AG04450 (cell line): ENCODE measurements around the gene TXN. TPM values are rescaled to one million over a fixed set of nuclear protein-coding genes. Genes with fewer than 3 reads are reported as not detected.

Source experiments
- CTCF ChIA-PET: fragments of 300-600, 350-600 bp; formaldehyde crosslinking; extraction: SDS; loops from one replicate; lab custom pipeline; 2022; ENCODE audit warnings: antibody characterized with exemption, inconsistent platforms; lab: Charles Lee
- POLR2A ChIA-PET: fragments of 350-600 bp; formaldehyde crosslinking; extraction: SDS; loops from one replicate; lab custom pipeline; 2021; ENCODE audit warnings: antibody characterized with exemption, inconsistent platforms; lab: Yijun Ruan, JAX
- DNase-seq: peaks from one replicate; pipeline ENCODE4 v3.0.0-alpha.2; 2011; ENCODE audit warnings: low read depth, low spot score
- H3K27ac ChIP-seq: one replicate; pipeline ENCODE4 v1.5.1; 2012; ENCODE audit warnings: low read depth, low read length, control low read depth
- H3K27me3 ChIP-seq: one replicate; pipeline ENCODE4 v1.6.0; 2012; ENCODE audit warnings: low read length; ENCODE audit not compliant: control insufficient read depth, insufficient read depth
- H3K4me3 ChIP-seq: 2 replicates; pipeline ENCODE4 v1.5.1; 2011; ENCODE audit warnings: mild to moderate bottlenecking, low read depth, low read length, control low read depth
- H3K9me3 ChIP-seq: 2 replicates; pipeline ENCODE4 v1.5.1; 2012; ENCODE audit warnings: low read length; ENCODE audit not compliant: control insufficient read depth, insufficient read depth
- CTCF ChIP-seq: IDR thresholded peaks from 2 replicates; pipeline ENCODE4 v1.5.1; 2011; ENCODE audit warnings: low read depth, low read length, control low read depth, inconsistent platforms
- polyA minus RNA-seq: library from RNA; depleted of rRNA, polyadenylated mRNA; stranded (reverse); fragments of >200 nt; gene quantifications from 2 replicates; pipeline ENCODE4 v1.2.3, GENCODE V29; 2011; rRNA and poly(A)+ RNA removed
- polyA plus RNA-seq: library from polyadenylated mRNA; depleted of rRNA; stranded (reverse); fragments of >200 nt; gene quantifications from 2 replicates; pipeline ENCODE4 v1.2.3, GENCODE V29; 2011; rRNA removed

The TXN gene
- polyA plus RNA-seq (491 and 630 TPM in 2 replicates), polyA minus RNA-seq (91.5 and 110 TPM in 2 replicates)

DNA sequence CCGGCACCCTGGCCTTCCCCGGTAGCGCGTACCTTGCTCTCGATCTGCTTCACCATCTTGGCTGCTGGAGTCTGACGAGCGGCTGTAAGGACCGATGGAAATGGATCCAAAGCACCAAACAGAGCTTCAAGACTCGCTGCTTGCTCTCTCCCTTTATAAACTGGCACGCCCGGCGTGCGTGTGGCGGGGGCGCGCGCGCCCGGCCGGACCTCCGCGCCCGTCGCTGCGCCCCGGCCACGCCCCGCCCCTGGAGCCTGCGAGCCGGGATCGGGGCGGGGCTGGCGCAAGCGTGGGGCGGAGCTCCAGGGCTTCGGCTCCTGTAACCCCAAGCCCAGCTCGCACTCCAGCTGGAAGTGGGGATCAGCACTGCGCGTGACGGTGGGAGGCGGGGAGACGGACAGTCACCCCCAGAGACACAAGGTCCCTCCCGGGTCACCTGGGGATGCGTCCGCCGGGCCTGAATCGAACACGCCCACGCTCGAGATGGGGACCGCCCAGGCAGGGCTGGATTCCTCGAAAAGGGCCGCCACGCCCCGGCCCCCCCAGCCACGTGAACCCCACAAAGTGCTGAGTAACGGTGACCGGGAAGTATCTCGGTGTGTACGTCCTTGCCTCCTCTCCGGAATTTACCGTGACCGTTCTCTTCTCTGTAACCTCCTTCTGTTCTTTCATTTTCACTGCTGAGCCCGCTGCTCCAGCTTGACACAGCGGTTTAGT is at the start of gene TXN:
TXN (minus strand) TSS at position 128 of the 717 bp plus-strand sequence; CDS start at position 56, 72 bp downstream.
- peak within 1 kb of the TSS; percentile 97 for H3K27ac ChIP-seq
- ChIA-PET POLR2A (interaction anchor here (0.6 to 2.1 kb wide), 34 partner anchors 9 to 706 kb away, joined by 3 to 35 read pairs (median 4); partner anchors contain the start of gene SVEP1), CTCF (interaction anchor here (0.6 to 1.2 kb wide), 4 partner anchors 73 to 368 kb away, joined by 3 to 11 read pairs (median 6); no protein-coding TSS in a partner anchor)
- DNase-seq, result peak; percentile 57
- no peaks in the 10 kb centered on the region; the same call in 1 of the 2 replicates for H3K9me3 ChIP-seq
- TF ChIP-seq CTCF, result no peak
- peak within 1 kb of the TSS; percentile 94 for H3K4me3 ChIP-seq
- no peaks in the 10 kb centered on the region for H3K27me3 ChIP-seq

GRCh38 chr9:110303133-110303532 is 46.8 kb upstream of the TXN start:
- H3K27me3 ChIP-seq, result peaks cover 3% of the 10 kb centered on the region
- ChIA-PET CTCF (interaction anchor here (1.1 kb wide), 1 partner anchor 86 kb away, joined by 3 read pairs; no protein-coding TSS in a partner anchor), POLR2A (interaction anchor here (1.3 kb wide), 1 partner anchor 46 kb away, joined by 3 read pairs; the partner anchor contains the start of gene TXN)
- H3K27ac ChIP-seq, result no peak overlapping the region
- no peak for TF ChIP-seq CTCF
- DNase-seq, result no peak
- no peaks in the 10 kb centered on the region for H3K9me3 ChIP-seq
- no peak overlapping the region for H3K4me3 ChIP-seq

DNA sequence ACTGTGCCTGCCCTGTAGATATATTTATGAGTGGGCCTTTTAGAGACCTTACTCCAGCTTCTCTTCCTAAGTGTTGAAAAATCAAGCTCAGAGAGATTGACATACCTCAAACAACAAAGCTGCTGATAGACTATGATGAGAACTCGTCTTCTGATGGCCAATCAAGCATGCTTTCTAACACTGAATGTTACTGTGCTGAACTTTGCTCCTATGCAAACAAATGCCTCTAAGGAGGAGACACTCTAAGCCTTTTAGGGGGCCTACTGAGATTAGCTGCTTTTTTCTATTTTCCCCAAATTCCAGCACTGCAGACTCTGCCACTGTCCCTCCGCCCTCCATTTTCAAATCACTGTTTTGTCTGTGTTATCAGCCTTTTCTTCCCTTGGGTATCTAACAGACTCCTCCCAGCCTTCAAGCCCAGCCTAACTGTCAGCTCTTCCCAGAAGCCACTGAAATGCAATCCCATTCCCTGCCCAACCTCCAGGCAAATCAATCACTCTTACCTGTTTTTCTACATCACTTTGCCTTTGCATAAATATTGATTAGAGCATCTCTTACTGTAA is 41.8 kb upstream of the TXN start:
- Histone ChIP-seq H3K27ac (no peak overlapping the region), H3K4me3 (no peak overlapping the region), H3K27me3 (no peaks in the 10 kb centered on the region), H3K9me3 (no peaks in the 10 kb centered on the region; the same call in 1 of the 2 replicates)
- CTCF ChIA-PET, result no interaction called here
- no peak for TF ChIP-seq CTCF
- no peak for DNase-seq
- POLR2A ChIA-PET, result no interaction called here

GRCh38 chr9:110293248-110293647 is 36.9 kb upstream of the TXN start:
- Histone ChIP-seq H3K9me3 (no peaks in the 10 kb centered on the region; the same call in 1 of the 2 replicates), H3K27ac (no peak overlapping the region), H3K4me3 (no peak overlapping the region), H3K27me3 (no peaks in the 10 kb centered on the region)
- CTCF ChIA-PET, result no interaction called here
- no peak for DNase-seq
- TF ChIP-seq CTCF, result no peak
- POLR2A ChIA-PET, result interaction anchor here (0.8 kb wide), 1 partner anchor 37 kb away, joined by 3 read pairs; the partner anchor contains the start of gene TXN
